GM18526 (cell line): ENCODE results near the gene TAF1.

ENCODE experiments used
- POLR2A ChIP-seq: IDR thresholded peaks from 3 replicates; pipeline ENCODE4 v1.6.1; 2011; ENCODE audit not compliant: insufficient read length; ENCODE audit errors: extremely low read depth

TAF1 gene

DNA sequence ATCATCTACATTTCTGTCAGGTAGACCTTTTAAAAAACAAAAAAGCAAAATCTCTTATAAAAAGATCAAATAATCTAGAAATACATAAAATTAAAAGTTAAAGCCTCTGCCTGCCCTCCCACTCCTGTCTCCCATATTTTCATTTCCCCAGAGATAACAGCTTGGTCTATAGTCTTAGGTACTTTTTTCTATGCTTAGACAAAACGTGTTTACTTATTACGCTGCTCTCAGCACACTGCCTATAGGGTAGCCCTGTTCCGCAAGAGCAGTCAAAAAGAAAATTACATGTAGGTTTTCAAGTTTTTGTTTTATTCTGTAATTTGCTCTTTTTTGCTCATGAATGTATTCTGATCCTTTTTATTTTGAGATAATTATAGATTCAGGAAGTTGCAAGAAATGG is 73.3 kb downstream of the TAF1 start:
- no peak for TF ChIP-seq POLR2A

DNA sequence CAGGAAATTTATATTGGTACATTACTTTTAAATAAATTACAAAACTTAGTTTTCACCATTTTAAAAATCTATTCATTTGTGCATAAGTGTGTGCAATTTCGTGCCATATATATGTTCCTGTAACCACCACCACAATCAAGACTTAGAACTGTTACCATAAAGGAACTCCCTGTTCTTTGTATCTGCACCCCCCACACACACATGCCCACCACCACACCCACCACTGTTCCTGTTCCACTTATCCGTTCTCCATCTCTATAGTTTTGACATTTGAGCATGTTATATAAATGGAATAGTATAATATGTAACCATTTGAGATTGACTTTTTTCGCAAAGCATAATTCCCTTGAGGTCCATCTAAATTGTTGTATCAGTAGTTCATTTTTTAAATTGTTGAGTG is 73.7 kb downstream of the TAF1 start:
- no peak for TF ChIP-seq POLR2A

DNA sequence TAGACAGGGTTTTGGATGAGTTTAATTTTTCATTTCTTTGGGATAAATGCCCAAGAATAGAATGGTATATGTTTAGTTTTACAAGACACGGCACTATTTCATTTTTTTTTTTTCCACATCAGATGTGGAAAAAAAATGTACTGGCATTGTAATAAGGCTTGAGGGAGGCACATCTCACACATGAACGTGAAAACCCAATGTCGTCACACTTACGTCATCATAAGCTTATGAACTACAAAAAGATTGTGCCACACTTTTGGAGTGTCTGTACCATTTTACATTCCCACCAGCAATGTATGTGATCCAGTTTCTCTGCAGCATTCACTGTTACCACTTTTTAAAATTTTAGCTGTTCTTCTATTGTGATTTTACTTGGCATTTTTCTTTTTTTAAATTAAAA is 74.2 kb downstream of the TAF1 start:
- TF ChIP-seq POLR2A, result no peak

DNA sequence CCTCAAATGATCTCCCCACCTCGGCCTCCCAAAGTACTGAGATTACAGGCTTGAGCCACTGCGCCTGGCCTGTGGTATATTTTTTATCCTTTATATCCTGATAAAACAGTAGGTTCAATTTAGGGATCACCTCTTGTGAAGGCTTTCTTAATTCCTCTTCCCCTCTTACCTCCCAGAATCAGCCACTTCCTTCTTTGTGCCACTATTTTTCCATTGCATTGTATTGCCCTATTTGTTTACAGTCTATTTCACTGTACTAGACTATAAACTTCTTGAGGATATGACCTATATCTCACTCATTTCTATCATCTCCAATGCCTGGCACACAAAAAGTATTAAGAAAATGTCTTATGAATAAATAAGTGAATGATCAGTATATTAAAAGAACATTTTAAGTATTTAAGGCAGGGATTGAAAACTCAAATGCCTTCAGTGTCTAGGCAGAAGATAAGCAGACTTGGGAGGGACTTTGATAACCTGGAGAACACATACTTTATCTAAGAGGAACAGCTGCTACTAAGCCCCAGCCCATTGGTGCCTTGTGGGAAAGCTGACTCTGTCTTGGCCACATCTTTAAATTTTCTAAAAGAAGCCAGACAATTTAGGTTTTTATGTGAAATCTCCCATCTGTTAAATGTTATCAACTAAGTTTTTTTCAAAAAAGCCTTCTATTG is 84.4 kb downstream of the TAF1 start:
- TF ChIP-seq POLR2A, result no peak

DNA sequence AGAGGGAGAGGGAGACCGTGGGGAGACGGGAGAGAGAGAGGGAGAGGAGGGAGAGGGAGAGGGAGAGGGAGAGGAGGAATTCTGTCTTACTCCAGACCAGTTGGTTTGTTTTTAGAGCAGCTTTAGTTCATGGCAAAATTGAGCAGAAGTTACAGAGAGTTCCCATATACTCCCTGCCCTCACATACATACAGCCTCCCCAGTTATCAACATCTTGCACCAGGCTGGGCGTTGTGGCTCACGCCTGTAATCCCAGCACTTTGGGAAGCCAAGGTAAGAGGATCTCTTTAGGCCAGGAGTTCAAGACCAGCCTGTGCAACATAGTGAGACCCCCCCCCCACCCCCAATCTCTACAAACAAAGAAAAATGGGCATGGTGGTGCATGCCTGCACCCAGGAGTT is 86.9 kb downstream of the TAF1 start:
- no peak for TF ChIP-seq POLR2A

DNA sequence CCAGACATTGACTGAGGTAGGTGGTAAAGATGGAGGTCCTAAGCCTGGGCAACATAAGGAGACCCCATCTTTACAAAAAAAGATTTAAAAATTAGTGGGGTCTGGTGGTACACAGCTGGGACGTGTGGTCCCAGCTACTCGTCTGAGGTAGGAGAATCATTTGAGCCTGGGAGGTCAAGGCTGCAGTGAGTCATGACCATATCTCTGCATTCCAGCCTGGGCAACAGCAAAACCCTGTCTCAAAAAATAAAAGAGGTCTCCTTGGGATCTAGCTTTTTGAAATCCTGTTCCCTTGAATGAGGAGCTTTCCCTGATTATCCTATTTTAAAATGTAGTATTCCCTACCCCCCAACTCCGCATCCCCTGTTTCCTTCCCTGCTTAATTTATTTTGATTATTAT is 88.1 kb downstream of the TAF1 start:
- no peak for TF ChIP-seq POLR2A

DNA sequence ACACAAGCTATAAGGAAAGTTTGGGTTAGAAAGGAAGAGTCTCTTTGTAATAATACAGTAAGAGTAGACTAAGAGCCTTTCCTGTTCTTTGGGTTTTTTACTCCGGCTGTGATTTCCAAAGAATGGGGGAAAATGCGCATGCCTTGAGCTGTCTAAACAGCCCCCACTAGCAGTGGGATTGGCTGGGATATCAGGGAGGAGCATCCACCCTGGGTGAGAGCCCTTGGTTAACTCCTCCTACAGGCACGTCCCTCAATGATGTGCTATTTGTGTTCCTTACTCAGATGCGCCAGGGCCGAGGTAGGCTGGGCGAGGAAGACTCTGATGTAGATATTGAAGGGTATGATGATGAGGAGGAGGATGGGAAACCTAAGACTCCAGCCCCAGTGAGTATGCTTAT is 92.7 kb downstream of the TAF1 start:
- TF ChIP-seq POLR2A, result no peak

DNA sequence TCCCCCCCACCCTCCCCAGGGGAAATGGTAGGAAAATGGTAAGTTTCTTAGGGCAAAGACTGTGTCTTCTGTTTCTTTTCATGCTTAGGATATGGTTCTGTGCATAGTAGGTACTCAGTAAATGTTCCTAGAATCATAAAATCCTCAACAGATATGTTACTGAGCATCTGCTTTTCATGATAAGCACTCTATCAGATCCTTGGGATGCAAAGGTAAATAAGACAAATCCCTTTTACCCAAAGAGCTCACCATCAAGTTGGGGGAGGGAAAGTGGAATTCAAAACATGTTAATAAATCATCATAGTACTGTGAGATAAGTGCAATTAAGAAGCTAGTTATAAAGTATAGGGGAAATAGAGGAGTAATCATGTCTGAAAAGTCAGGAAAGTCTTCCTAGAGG is 98.8 kb downstream of the TAF1 start:
- TF ChIP-seq POLR2A, result no peak

DNA sequence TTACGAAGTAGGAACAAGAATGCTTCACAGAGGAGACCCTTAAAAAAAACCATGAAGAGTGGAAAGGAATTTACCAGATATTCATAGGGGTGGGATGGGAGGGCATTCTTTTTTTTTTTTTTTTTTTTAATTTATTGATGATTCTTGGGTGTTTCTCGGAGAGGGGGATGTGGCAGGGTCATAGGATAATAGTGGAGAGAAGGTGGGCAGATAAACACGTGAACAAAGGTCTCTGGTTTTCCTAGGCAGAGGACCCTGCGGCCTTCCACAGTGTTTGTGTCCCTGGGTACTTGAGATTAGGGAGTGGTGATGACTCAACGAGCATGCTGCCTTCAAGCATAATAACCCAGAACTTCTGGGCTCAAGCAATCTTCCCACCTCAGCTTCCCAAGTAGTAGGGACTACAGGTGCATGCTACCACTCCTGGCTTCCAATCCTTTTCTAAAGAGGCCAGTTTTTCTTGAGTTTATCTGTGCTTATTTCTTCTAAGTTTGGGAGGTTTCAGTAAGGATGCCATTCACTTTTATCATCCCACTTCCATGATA is 100.9 kb downstream of the TAF1 start:
- TF ChIP-seq POLR2A, result no peak

DNA sequence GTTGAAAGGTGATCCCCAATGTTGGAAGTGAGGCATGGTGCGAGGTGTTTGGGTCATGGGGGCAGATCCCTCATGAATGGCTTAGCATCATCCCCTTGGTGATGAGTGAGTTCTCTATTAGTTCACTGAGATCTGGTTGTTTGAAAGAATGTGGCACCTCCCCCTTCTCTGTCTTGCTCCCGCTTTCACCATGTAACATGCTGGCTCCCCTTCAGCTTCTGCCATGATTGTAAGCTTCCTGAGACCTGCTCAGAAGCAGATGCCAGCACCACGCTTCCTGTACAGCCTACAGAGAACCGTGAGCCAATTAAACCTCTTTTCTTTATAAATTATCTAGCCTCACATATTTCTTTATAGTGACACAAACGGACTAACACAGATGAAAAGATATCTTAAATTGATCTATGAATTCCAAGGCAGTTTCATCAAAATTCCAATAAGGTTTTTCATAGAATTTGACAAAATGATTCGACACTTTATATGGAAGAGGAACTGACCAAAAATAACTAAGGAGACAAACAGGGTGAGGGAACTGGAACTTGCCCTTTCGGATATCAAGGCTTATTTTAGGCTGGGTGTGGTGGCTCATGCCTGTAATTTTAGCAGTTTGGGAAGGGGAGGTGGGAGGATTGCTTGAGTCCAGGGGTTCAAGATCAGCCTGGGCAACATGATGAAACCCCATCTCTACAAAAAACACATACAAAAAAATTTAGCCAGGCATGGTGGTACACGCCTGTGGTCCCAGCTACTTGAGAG is 109.8 kb downstream of the TAF1 start:
- TF ChIP-seq POLR2A, result no peak

DNA sequence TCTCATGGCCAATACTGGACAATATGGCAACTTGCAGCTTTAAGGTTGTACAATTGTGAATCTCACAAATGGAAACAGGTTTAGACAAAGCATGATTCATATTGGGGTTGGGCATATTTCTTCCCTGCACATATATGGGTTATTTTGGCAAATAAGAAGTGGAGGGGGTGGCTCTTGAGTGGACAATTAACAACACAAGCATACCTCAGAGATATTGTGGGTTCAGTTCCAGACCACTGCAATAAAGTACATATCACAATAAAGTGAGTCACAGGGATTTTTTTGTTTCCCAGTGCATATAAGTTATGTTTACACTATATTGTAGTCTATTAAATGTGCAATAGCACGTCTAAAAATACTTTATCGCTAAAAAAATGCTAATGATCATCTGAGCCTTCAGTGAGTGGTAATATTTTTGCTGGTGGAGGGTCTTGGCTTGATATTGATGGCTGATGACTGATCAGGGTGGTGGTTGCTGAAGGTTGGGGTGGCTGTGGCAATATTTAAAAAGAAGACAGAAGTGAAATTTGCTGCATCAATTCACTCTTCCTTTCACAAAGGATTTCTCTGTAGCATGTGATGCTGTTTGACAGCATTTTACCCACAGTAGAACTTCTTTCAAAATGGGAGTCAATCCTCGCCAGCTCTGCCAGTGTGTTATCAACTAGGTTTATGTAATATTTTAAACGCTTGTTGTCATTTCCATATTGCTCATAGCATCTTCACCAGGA is 116.2 kb downstream of the TAF1 start:
- TF ChIP-seq POLR2A, result no peak

DNA sequence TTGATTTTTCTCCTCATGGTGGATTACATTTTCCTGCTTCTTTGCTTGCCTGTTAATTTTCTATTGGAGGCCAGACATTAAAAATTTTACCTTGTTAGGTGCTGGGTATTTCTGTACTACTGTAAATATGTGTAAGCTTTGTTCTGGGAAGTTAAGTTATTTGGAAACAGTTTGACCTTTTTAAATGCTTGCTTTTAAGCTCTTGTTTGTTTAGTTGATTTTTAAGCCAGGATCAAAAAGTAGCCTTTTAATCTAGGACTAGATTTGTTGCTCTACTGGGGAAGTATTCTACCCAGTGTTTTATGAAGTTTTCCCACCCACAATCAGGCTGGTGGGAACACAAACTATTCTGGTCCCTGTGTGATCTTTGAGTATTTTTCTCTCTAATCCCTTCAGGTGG is 121.7 kb downstream of the TAF1 start:
- no peak for TF ChIP-seq POLR2A

DNA sequence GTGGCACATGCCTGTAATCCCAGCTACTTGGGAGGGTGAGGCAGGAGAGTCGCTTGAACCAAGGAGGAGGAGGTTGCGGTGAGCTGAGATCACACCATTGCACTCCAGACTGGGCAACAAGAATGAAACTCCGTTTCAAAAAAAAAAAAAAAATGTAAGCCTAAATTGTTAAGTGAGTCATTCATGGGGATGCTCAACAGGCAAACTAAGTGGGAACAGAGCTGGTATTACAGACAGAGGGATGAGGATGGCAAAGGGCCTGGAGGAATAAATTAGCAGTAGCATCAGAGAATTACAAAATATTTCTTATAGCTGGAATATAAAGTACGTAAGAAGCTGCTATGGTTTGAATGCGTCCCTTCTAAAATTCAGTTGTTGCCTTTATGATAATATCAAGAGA is 123.4 kb downstream of the TAF1 start:
- TF ChIP-seq POLR2A, result no peak

DNA sequence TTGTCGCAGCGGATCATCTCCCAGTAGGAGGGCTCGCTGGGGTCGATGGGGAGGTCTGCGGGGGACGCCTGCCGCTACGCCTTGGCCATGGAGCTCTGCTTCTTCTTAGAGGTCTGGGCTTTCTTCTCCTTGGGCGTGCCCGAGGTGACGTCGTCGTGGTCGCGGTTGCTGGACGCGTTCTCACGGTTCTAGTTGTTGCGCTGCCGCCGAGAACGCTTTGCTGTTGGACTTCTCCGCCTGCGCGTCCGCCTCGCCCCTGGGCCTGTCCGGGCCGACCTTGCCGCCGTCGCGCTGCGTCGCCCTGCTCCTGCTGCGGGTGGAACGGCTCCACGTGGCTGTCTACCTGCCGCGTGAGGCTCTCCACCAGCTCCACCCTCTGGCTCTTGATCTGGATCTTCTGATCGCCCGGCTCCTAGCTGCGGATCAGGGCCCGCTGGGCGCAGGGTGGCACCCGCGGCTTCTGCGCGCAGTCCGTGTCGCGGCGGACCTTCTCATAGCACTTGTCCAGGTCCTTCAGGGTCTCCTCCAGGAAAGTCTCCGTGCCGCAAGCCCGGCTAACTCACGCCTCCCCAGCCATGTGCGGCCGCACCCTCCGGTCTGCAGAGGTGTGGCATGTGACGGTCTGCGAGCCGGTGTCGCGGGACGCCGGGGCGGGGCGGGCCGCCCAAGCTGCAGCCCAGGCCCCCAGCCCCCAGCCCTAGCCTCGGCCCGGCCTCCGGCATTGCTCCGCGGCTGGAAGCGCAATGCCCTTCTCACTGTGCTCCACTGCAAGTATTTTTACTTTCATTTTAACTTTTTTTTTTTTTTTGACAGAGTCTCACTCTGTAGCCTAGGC is 126.3 kb downstream of the TAF1 start:
- TF ChIP-seq POLR2A, result no peak

DNA sequence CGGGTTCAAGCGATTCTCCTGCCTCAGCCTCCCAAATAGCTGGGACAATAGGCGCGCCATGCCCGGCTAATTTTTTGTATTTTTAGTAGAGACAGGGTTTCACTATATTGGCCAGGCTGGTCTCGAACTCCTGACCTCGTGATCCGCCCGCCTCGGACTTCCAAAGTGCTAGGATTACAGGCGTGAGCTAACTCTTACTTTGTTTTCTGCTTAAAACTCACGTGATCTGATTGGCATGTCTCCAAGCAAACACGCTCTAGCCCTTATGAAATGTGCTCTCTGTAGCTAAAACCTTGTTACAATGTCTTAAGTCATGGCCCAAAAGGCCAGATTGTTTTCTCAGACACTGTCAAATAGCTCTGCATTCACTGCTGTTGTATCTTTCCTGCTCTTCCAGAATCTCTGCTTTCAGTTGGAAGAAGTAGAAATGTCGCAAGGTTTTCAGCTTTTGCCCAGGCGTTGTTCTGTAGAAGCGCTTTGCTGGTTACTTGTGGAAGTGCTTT is 127.0 kb downstream of the TAF1 start:
- TF ChIP-seq POLR2A, result no peak
